ENCODE measurements around the gene TLE3.

The TLE3 gene

DNA sequence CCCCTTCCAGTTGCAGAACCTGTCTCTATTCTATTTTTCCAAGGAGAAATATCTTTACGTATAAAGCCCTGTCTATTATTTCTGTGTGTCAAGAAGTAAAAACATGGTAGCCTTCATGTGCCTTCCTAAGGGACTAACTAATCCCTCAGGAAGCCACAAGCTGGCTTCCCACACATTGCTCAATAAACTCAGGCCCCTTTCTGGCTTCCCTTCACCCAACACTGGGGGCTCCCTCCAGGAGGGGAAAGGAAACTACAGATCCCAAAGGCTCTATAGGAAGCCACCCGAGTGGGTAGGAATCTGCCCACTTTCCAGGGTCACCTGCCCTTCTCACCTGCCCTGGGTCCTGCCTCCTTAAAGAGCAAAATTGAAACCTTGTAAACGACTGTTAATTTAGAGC, 4.6 kb downstream of the TLE3 start:
- in situ Hi-C loops (cut with HindIII; ENCODE audit: low pct_unique_long_range_greater_than_20kb, low sequenced_read_pairs): no loop called here
- no peak for DNase-seq (ENCODE audit: low read depth in 1 of 2, low spot score in 1 of 2)
- TF ChIP-seq JUND (IDR thresholded peaks at IDR 0.05; ENCODE audit: low read depth): no peak

DNA sequence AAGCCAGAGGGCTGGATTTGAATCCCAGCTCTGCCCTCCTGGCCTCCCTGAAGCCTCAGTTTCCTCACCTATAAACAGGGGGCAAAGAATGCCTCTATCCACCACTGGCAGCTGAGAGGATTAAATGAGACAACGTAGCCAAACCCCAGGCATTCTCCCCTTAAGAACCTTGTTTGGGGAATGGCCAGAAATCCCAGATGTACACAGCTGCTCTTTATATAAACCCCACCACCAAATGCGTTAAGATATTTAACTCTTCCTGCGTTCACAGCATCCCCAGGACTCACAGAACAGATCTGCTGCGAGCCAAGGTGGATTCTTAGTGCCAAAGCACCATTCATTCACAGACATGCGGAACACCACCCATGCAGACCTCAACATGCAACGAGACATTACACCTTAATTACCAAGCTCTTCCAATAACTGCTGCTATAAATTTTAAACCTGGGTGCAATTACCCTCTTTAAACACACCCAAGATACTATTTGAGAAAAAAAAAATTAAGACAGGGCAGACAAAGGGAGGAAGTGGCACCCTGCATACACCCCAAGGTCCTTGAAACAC, 5.2 kb downstream of the TLE3 start:
- DNase-seq (ENCODE audit: low read depth in 1 of 2, low spot score in 1 of 2): no peak
- in situ Hi-C loops (cut with HindIII; ENCODE audit: low pct_unique_long_range_greater_than_20kb, low sequenced_read_pairs): no loop called here
- TF ChIP-seq JUND (IDR thresholded peaks at IDR 0.05; ENCODE audit: low read depth): no peak

DNA sequence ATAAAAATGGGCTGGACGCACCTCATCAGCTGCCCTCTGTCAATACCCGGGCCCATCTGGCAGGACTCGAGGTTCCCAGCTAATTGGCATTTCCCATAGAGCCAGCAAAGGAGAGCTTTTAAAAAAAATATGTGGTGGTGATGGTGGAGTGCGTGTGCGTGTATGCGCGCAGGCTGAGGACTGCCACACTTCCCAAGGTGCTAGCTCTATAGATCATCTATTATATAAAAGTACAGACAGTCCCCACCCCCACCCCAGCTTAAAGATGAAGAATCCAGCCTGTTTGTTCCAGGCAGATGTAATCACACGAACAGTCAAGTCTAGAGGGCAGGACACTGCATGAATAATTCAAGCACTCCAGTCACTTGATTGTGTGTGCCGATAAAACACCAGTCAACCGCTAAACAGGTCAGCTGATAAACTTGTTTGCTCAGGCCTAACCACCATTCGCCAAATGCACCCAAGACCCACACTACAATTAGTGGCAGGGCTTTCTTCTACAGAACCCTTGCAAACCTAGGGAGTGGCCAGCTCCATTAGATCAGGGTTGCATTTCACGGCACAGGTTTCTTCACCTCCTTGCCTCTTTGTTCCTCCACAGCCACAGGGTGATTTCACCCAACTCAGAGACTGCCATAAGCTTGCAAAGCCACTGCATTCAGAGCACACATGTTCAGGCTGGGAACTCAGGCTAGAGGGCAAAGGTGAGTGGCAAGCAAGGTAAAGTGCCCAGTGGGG, 5.8 kb downstream of the TLE3 start:
- in situ Hi-C loops (cut with HindIII; ENCODE audit: low pct_unique_long_range_greater_than_20kb, low sequenced_read_pairs): no loop called here
- TF ChIP-seq JUND (IDR thresholded peaks at IDR 0.05; ENCODE audit: low read depth): peak; percentile 18; the same call in 1 of the 2 replicates
- peak in 1 of 2 experiments; percentile 76 for DNase-seq (ENCODE audit: low read depth in 1 of 2, low spot score in 1 of 2)

DNA sequence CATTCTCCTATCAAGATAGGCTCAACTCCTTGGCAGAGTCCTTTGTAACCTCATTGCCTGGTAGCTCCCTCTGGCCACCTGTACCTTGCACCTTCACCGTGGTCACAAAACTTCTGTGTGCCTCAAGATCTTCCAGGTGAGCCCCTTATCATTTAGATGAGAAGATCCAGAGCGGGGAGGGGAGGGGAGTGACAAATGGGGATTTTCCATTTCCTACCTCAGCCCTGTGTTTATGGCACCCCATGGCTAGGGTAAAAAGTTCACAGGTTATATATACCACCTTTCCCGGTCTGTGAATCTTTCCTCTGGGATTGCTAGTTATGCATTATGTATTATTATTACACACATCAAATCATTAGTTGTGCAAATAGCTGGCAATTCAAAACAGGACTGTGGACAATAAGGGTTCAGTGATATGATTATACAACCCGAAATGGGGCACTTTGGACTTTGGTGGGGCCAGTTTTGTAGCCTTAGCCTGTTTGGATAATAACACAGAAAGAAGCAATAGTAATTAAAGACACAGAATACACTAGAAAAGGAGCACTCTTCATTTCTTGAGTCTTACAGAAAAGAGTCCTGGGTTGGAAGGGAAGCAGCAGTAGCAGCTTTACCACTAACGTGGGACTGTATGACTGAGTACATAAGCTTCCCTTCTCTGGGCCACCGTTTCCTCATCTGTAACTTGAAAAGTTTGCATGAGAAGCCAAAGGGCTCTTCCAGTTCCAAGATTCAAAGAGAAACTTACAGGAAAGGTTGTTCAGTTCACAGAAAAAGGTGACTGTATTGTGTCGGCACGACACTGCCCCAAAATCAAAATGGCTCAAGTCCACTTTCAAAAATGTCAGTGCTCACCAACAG, 7.1 kb downstream of the TLE3 start:
- DNase-seq (ENCODE audit: low read depth in 1 of 2, low spot score in 1 of 2): no peak
- in situ Hi-C loops (cut with HindIII; ENCODE audit: low pct_unique_long_range_greater_than_20kb, low sequenced_read_pairs): no loop called here
- TF ChIP-seq JUND (IDR thresholded peaks at IDR 0.05; ENCODE audit: low read depth): no peak

DNA sequence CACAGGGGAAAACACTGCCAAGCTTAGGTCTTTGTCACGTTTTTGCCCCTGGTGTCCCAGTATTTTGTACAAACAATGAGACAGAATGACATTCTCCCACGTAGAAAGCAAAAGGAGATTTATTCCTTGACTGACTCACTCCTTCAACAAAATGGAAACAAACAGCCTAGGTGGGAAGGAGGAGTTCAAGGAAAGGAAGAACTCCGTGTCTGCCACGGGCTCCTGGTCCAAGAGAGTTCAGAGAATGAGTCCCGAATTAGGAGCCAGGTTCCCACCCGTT, 8.1 kb downstream of the TLE3 start:
- in situ Hi-C loops (cut with HindIII; ENCODE audit: low pct_unique_long_range_greater_than_20kb, low sequenced_read_pairs): no loop called here

DNA sequence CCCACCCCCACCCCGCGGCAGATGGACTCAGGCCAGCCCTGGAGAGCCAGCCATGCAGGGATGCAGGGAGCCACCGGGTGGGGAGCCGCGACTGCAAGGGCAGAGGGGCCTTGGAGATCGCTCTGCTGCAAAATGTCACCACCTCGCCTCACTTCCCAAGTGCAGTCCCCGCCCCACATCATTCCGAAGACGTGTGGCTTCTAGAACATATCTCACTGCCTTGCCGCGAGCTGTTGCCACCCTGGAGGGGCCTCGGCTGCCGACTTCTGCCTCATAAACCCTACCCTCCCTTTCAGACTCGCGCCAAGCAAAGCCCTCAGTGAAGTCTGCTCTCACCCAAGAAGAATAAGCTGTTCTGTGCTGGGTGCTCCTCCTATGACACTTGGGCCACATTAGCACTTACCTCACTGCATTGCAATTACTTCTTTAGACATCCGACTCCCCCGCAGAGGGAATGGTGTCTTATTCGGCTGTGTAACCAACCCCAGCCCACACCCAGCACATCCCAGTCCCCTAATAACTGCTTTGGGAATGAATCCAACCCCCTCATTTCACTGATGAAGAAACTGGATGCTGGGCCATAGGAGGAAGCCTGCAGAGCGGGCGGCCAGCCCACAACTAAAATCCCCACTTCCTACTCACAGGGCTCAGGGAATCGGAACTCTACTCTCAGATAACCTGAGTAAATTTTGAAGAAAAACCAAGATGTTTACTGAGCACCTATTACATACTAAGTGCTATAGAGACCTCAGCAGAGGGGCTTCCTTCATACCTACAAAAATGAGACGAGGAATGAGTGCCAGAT, 8.6 kb downstream of the TLE3 start:
- in situ Hi-C loops (cut with HindIII; ENCODE audit: low pct_unique_long_range_greater_than_20kb, low sequenced_read_pairs): no loop called here
- DNase-seq (ENCODE audit: low read depth in 1 of 2, low spot score in 1 of 2): no peak
- TF ChIP-seq JUND (IDR thresholded peaks at IDR 0.05; ENCODE audit: low read depth): no peak

More for the DNA sequence above, 8.1 kb downstream of the TLE3 start:
- no peak for TF ChIP-seq JUND (IDR thresholded peaks at IDR 0.05; ENCODE audit: low read depth)
- DNase-seq (ENCODE audit: low read depth in 1 of 2, low spot score in 1 of 2): no peak

DNA sequence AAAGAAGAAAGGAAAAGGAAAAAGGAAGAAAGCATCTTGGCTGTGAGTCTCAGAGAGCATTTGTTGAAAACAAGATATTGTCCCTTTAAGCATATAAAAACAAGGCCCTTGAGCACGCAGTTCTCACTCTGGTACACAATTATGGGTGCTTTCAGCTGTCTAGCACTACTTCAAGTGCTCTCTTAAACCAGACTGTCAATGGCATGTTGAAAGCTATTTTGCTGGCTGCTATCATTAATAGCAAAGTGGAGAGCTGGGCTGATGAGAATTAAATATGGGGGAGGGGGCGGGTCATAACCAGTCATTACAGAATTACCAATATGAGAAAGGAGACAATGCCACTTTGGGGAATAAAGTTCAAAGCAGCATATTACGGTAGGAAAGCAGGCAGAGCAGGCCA, 9.3 kb downstream of the TLE3 start:
- no peak for DNase-seq (ENCODE audit: low read depth in 1 of 2, low spot score in 1 of 2)
- TF ChIP-seq JUND (IDR thresholded peaks at IDR 0.05; ENCODE audit: low read depth): no peak
- in situ Hi-C loops (cut with HindIII; ENCODE audit: low pct_unique_long_range_greater_than_20kb, low sequenced_read_pairs): no loop called here

DNA sequence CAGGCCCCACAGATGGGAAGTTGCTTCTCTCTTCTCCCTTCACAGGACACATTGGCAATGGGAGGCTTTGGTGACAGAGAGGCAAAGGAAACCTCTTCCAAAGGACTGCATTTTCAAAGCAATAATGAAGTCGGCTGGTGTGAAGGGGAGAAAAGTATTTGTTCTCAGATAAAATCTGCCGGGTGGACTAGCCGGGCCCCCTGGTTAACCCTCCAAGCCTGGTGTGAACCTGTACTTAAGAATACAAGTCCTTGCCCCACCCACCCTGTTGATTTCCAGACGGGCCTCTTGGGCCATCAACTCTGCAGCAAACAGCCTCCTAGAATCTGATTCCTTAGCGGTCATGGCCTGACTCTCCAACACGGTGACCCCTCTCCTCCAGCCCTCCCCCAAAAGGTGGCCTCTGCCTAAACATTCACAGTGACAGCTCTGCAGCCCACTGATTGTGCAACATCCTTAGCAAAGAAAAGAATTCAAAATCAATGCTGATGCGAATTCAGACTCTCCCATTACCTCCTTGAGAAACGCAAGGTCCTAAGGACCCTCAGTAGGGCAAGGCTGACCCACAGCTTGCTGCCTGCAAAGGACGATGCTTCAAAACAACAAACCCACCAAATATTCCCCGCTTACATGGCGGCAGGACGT, 9.9 kb downstream of the TLE3 start:
- no peak for DNase-seq (ENCODE audit: low read depth in 1 of 2, low spot score in 1 of 2)
- in situ Hi-C loops (cut with HindIII; ENCODE audit: low pct_unique_long_range_greater_than_20kb, low sequenced_read_pairs): no loop called here
- TF ChIP-seq JUND (IDR thresholded peaks at IDR 0.05; ENCODE audit: low read depth): no peak

GRCh38 chr15:70086636-70087035, 11.1 kb downstream of the TLE3 start:
- in situ Hi-C loops (cut with HindIII; ENCODE audit: low pct_unique_long_range_greater_than_20kb, low sequenced_read_pairs): no loop called here
- DNase-seq (ENCODE audit: low read depth in 1 of 2, low spot score in 1 of 2): no peak
- no peak for TF ChIP-seq JUND (IDR thresholded peaks at IDR 0.05; ENCODE audit: low read depth)

DNA sequence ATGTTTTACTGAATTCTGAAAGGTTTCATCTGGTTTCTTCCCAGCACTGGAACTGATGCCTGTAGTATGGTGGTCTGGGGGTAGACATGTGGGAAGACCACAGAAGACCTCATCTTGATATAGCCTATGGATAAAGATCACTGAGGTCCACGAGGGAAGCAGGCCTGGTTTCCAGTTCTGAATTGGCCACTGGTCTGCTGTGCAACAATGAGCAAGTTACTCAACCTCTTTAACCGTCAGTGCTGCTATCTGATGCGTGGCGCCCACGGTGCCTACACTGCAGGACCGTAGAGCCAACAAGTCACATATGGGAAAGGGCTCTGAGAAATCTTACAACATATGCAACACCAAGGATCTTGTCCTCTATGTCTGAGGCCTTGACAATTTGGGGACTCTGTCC, 13.3 kb downstream of the TLE3 start:
- in situ Hi-C loops (cut with HindIII; ENCODE audit: low pct_unique_long_range_greater_than_20kb, low sequenced_read_pairs): no loop called here
- TF ChIP-seq JUND (IDR thresholded peaks at IDR 0.05; ENCODE audit: low read depth): no peak
- no peak for DNase-seq (ENCODE audit: low read depth in 1 of 2, low spot score in 1 of 2)

DNA sequence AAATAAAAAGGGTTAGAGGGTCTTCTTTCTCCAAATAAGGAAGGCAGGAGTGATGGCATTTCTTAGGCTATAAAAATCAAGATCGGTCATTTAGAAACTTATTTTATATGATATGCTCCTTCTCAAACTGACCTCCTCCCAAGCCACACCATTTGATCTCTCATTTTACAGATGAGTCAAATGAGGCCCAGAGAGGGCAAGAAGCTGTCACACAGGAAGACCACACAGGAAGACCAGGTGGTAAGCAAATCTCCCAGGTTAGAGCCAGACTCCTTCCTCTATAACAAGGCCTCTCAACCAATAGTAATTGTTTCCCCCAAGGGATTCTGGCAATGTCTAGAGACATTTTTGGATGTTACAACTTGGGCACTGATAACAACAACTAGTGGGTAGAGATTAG, 13.8 kb downstream of the TLE3 start:
- DNase-seq (ENCODE audit: low read depth in 1 of 2, low spot score in 1 of 2): no peak
- in situ Hi-C loops (cut with HindIII; ENCODE audit: low pct_unique_long_range_greater_than_20kb, low sequenced_read_pairs): no loop called here
- no peak for TF ChIP-seq JUND (IDR thresholded peaks at IDR 0.05; ENCODE audit: low read depth)

GRCh38 chr15:70083418-70083817, 14.3 kb downstream of the TLE3 start:
- no peak for TF ChIP-seq JUND (IDR thresholded peaks at IDR 0.05; ENCODE audit: low read depth)
- in situ Hi-C loops (cut with HindIII; ENCODE audit: low pct_unique_long_range_greater_than_20kb, low sequenced_read_pairs): no loop called here
- DNase-seq (ENCODE audit: low read depth in 1 of 2, low spot score in 1 of 2): no peak

All from T47D (cell line).